ENCODE data around the gene UGT2B7.

The UGT2B7 gene

DNA sequence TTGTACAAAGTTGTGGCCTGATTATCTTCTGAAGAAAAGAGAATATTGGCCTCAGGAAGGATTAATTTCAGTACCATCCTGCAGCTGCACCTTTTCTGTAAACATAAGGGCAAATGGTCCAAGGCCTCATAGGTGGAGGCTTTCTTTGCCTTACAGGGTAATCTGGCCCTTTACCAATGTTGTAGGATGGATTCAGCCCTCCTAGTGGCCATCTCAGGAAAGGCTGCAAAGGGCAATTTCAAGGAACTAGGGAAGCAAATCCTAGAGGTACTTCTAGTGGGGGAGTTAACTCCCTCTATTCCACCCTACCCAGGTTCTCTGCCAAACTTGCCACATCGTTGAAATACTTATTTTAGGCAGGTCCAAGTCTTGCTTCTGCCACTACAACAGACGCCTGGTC is 60.6 kb downstream of the UGT2B7 start:
- DNase-seq (ENCODE audit: low read depth, low spot score): peak; percentile 6
